Fibroblast of the aortic adventitia (primary cell): ENCODE data around the gene TLR9. TPM values are rescaled to one million over a fixed set of nuclear protein-coding genes. Genes with fewer than 3 reads are reported as not detected.

ENCODE experiments used
- DNase-seq: peaks from one replicate; pipeline ENCODE4 v3.0.0-alpha.2; 2010; ENCODE audit warnings: low read depth
- H3K4me3 ChIP-seq: 2 replicates; pipeline ENCODE4 v1.5.1; 2011; ENCODE audit warnings: low read depth, mild to moderate bottlenecking, control low read depth, low read length, moderate library complexity
- total RNA-seq: library from RNA; depleted of rRNA; stranded (reverse); fragments of >200 nt; gene quantifications from 2 replicates; pipeline ENCODE4 v1.2.3, GENCODE V29; 2012; ENCODE audit warnings: low replicate concordance
- TF ChIP-seq, protein P1 (sequence below): IDR thresholded peaks from 2 replicates; pipeline ENCODE4 v1.5.1; 2011; ENCODE audit warnings: mild to moderate bottlenecking, low read length, control low read depth, inconsistent platforms; ENCODE audit not compliant: insufficient read depth

The TLR9 gene
- total RNA-seq, 1 donor = not detected

DNA sequence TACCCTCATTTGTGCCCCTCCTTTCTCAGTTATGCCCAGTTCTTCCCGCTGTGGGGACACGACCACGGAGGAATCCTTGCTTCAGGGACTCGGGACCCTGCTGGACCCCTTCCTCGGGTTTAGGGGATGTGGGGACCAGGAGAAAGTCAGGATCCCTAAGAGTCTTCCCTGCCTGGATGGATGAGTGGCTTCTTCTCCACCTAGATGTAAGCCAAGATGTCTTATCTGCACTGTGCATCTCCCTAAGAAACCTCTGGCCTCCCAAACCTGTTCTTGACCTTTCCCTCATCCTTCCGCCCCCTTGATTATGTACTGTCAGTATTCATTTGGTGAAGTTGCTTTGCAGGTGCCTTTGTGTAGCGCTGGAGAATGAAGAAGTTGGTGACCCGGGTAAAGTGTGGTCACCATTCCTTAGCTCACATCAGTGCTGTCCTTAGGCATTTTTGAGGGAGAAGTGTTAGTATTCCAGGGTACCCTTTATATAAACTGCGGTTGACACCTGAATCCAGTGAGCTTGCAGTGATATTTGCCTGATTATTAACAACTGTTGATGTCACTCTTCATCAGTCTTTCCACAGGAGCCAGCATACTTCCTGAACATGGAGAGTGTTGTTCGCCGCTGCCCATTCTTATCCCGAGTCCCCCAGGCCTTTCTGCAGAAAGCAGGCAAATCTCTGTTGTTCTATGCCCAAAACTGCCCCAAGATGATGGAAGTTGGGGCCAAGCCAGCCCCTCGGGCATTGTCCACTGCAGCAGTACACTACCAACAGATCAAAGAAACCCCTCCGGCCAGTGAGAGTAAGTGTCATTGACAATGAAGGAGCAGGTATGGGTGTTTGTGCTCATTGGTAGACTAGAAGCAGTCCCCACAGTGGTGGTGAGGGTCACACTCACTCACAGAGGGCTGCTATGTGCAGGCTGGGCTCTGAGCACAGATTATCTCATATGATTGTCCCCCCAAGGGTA lies 26.5 kb downstream of the TLR9 start:
- DNase-seq = no peak
- TF ChIP-seq, protein P1, sequence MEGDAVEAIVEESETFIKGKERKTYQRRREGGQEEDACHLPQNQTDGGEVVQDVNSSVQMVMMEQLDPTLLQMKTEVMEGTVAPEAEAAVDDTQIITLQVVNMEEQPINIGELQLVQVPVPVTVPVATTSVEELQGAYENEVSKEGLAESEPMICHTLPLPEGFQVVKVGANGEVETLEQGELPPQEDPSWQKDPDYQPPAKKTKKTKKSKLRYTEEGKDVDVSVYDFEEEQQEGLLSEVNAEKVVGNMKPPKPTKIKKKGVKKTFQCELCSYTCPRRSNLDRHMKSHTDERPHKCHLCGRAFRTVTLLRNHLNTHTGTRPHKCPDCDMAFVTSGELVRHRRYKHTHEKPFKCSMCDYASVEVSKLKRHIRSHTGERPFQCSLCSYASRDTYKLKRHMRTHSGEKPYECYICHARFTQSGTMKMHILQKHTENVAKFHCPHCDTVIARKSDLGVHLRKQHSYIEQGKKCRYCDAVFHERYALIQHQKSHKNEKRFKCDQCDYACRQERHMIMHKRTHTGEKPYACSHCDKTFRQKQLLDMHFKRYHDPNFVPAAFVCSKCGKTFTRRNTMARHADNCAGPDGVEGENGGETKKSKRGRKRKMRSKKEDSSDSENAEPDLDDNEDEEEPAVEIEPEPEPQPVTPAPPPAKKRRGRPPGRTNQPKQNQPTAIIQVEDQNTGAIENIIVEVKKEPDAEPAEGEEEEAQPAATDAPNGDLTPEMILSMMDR = no peak
- H3K4me3 ChIP-seq = peak overlapping the region; percentile 86

DNA sequence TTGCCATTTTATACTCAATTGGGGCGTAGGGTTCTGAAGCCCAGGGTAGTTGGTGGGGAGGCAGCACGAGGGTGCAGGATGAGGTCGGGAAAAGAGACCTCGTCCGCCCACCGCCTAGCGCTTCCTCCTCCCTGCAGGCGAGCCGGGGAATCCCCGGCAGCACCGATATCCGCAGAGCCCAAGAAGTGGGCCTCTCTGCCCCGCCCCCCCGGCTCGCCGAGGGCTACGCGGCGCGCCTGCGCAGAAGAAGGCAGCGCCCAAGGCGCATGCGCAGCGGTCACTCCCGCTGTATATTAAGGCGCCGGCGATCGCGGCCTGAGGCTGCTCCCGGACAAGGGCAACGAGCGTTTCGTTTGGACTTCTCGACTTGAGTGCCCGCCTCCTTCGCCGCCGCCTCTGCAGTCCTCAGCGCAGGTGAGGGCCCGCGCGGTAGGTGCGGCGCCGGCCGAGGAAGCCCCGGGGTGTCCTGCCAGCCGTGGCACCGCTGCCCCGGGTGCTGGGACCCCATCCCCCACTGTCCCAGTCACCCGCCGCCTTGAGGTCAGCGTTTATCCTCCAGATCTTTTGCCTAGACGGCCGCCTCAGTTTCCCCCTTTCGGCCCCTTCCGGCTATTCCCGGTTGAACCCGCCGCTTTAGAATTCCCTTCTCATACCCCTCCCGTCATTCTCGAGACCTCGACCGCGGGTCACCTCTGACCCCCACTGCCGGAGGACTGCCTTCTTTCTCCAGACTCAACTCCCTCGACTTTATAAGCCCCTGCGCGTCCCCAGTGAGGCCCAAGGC lies 27.4 kb downstream of the TLR9 start, which contains the start of gene ALAS1:
ALAS1 (plus strand) TSS at position 319 of the 784 bp plus-strand sequence. CDS start 1,082 bp downstream, outside the sequence.
- peak; percentile 81 for DNase-seq
- H3K4me3 ChIP-seq = peak within 1 kb of the TSS; percentile 86
- TF ChIP-seq, protein P1 = no peak

DNA sequence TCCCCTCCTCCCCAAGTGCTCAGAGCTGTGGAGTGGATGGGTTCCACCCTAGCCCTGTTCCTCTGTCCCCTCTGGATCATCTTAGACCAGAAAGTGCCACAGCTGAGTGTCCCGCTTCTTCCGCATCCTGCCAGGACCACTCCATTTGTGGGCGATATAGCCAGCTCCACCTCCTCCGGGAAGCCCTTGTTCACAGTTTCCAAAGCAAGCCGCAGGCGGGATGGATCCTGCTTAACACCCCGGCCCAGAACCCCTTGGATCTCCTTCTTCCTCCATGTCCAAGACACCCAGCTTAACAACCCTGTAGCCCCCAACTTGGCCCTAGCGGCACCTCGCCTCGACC lies 28.0 kb downstream of the TLR9 start:
- DNase-seq = no peak
- peak overlapping the region; percentile 86 for H3K4me3 ChIP-seq
- TF ChIP-seq, protein P1 = no peak

DNA sequence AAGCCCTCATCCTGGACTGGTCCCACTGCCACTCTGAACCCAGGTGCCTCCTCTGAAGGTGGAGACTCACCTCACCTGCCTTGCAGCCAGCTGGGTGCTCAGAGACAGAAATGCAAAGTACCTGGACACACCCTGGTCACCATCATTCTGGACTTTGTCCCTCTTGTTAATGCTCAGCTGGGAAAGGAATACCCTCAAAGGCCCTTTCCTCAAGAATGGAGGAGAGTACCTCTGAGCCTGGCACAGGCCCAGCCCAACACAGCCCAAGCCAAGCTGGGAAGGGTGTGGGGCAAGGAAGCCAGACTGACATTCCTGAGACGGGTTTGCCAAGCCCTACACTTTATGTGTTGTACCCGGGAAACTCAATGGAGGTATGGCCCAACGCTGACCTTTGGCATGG lies 28.5 kb downstream of the TLR9 start:
- no peak for DNase-seq
- TF ChIP-seq, protein P1 = no peak
- H3K4me3 ChIP-seq = no peak overlapping the region

DNA sequence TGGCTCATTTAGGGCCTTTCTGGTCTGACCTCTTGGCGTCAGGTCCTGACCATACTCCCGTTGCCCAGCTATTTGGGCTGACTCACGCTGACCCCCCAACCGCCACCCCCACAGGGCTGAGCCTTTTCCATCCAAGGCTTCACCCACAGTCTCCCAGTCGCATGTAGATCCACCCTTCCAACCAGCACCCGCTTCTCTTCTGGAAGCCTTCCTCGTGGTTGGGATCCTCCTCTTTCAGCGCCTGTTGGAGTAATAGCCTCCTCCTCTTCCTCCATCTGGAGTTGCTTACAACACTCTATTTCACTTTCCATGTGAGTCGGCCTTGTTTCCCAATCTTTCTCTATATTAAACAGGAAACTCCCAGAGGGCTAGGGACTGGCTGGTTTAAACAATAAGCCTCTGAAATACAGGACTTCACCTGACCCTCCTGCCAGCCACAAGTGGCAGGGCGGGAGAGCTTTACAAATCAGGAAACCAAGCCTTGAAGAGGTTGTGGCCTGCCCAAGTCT lies 29.6 kb downstream of the TLR9 start:
- peak; percentile 74 for DNase-seq
- H3K4me3 ChIP-seq = no peak overlapping the region
- TF ChIP-seq, protein P1 = no peak

DNA sequence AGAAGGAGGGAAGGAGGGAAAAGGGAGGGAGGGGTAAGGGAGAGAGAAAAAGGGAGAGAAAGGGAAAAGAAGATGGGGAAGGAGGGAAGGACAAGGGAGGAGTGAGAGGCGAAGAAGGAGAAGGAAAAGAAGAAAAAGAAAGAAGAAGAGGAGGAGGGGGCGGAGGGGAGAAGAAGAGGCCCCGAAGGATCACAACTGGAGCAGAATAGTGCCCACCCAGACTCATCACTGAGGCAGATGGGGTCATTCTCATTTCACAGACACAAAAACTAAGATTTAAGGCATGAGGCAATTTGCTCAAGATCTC lies 30.2 kb downstream of the TLR9 start:
- no peak for DNase-seq
- no peak overlapping the region for H3K4me3 ChIP-seq
- TF ChIP-seq, protein P1 = no peak
